ENCODE measurements around the gene NCOR2.
"Not testable (repeated sequence)": the region's sequence is repeated elsewhere in the genome, so short reads cannot be mapped to it uniquely, and the experiment has no call there.

The NCOR2 gene

GRCh38 chr12:124599074-124599999, 31.9 kb upstream of the NCOR2 start:
- no peak for DNase-seq

- DNase-seq = no peak
Measured at GRCh38 chr12:124597041-124597440, 29.6 kb upstream of the NCOR2 start.

GRCh38 chr12:124595444-124595843, 28.0 kb upstream of the NCOR2 start:
- DNase-seq = no peak

- no peak for DNase-seq
Measured at GRCh38 chr12:124594851-124595250, 27.4 kb upstream of the NCOR2 start.

GRCh38 chr12:124593851-124594401, 26.5 kb upstream of the NCOR2 start:
- no peak for DNase-seq

- DNase-seq = no peak
Measured at GRCh38 chr12:124593176-124593575, 25.8 kb upstream of the NCOR2 start.

GRCh38 chr12:124592481-124593160, 25.2 kb upstream of the NCOR2 start:
- DNase-seq = no peak

- DNase-seq = no peak
Measured at GRCh38 chr12:124592050-124592449, 24.6 kb upstream of the NCOR2 start.

- no peak for DNase-seq
Measured at GRCh38 chr12:124590447-124590846, 23.0 kb upstream of the NCOR2 start.

GRCh38 chr12:124588751-124589267, 21.4 kb upstream of the NCOR2 start:
- DNase-seq = no peak

- DNase-seq = no peak
Measured at GRCh38 chr12:124588018-124588634, 20.7 kb upstream of the NCOR2 start.

- DNase-seq = no peak
Measured at GRCh38 chr12:124586756-124587155, 19.3 kb upstream of the NCOR2 start.

- DNase-seq = not testable (repeated sequence)
Measured at GRCh38 chr12:124584494-124584893, 17.1 kb upstream of the NCOR2 start.

GRCh38 chr12:124583854-124584253, 16.4 kb upstream of the NCOR2 start:
- DNase-seq = no peak

- no peak for DNase-seq
Measured at GRCh38 chr12:124582108-124582424, 14.7 kb upstream of the NCOR2 start.

GRCh38 chr12:124581307-124582107, 14.1 kb upstream of the NCOR2 start:
- no peak for DNase-seq

- no peak for DNase-seq
Measured at GRCh38 chr12:124579921-124580517, 12.6 kb upstream of the NCOR2 start.

- no peak for DNase-seq
Measured at GRCh38 chr12:124578854-124579253, 11.4 kb upstream of the NCOR2 start.

- DNase-seq = no peak
Measured at GRCh38 chr12:124578445-124578844, 11.0 kb upstream of the NCOR2 start.

GRCh38 chr12:124577986-124578385, 10.6 kb upstream of the NCOR2 start:
- DNase-seq = no peak

GRCh38 chr12:124577374-124577773, 10.0 kb upstream of the NCOR2 start:
- DNase-seq = no peak

- DNase-seq = no peak
Measured at GRCh38 chr12:124576061-124576650, 8.7 kb upstream of the NCOR2 start.
